HG03196 (cell line): ENCODE measurements around the gene EWSR1.

Experiments
- ATAC-seq: cut with Tn5 transposase; IDR thresholded peaks from one replicate; pipeline ENCODE4 v1.9.1; 2021; ENCODE audit not compliant: unreplicated experiment

EWSR1 gene

DNA sequence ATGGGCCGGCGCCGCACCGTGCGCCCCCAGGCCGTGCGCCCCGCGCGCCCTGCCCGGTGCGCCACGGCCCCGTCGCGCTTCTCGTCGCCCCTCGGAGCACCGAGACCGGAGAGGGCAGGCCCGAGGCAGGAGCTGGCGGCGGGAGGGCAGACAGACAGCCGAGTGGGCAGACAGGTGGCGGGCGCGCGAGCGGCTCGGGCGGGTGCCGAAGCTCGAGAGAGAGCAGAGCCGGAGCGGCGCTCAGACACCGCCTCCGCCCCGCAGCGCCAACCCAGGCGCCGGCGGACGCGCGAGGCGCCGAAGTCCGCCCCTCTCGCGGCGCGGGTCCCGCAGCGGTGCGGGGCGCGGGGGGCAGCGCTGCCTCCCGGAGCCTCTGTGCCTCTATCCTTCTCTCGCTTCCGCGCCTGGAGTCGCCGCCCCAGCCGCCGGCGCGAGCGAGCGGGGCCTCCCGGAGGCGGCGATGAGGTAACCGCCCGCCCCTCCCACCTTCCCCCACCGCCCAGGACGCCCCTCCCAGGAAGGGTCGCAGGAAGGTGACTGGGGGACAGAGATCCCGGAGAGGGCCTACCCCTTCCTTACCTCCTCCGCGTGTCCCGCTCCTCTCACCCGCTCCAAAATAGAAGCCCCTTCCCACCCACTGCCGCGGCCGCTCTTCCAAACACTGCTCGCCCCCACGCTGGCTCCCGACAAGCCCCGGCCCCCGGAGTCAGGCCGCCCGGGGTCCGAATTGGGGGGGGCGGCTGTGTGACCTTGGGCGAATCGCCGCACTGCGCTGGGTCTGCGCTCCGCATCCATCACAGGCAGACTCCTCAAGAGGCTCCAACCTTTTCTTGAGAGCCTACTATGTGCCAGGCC is 47.4 kb downstream of the EWSR1 start, which contains the start of gene RASL10A:
RASL10A (minus strand) TSS at position 412 of the 855 bp plus-strand sequence. CDS start 451 bp downstream, outside the sequence.
- ATAC-seq, result no peak

- ATAC-seq, result no peak
These were observed 48.2 kb downstream of the EWSR1 start for GRCh38 chr22:29316141-29316828.

DNA sequence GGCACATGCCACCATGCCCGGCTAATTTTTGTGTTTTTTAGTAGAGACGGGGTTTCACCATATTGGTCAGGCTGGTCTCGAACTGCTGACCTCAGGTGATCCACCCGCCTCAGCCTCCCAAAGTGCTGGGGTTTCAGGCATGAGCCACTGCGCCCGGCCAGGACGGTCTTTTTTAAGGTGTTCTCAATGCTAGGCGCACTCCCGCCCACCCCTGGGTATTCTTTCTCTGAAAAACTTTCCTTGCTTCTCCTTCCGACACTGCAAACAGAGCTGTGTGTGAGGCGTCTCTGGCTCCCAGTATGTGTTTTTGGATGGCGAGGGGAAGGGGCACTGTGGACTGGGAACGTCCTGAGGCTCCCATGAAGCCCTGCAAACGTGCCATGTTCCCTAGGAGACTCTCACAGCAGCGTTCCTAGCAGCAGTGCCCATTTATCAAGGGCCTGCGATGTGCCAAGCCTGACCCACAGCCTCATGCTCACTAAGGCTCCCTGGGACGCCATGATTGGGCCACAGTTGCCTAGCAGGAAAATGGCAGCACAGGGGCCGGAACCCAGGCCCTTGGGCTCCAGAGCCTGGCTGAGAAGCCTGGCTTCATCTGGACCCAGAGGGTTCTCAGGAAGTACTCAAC is 49.9 kb downstream of the EWSR1 start:
- ATAC-seq, result no peak

GRCh38 chr22:29319072-29319471 is 51.0 kb downstream of the EWSR1 start:
- no peak for ATAC-seq

DNA sequence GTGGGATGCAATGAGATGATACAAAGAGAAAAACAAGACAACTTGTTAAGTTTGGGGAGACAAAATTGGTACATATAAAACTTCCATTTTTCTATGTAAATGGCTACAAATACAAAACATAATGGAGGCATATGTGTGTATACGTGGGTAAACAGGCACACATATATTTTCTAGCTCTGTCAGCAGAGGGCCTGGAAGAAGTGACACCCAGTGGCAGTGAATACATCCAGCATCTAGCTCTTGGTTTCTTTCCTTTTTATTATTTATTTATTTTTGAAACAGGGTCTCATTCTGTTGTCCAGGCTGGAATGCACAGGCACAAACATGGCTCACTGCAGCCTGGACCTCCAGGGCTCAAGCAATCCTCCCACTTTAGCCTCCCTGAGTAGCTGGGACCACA is 52.5 kb downstream of the EWSR1 start:
- no peak for ATAC-seq

- ATAC-seq, result no peak
These were observed 55.6 kb downstream of the EWSR1 start for GRCh38 chr22:29323641-29324040.

DNA sequence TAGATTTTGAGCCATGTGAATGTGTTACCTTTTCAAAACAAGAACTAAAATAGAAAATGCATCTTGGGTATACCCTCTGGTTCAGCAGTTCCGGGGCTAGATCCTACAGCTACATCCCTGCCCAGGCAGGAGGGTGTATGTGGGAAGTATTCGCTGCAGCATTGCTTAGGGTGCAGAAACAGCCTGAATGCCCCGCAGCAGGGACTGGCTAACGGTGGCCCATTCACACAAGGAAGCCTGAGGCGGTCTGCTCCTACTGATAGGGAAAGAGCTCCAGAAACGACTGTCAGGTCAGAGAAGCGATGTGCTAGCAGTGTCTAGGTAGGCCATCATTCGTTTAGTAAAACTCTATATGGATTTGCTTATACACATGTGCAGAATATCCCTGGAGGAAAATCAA is 57.3 kb downstream of the EWSR1 start:
- ATAC-seq, result no peak

DNA sequence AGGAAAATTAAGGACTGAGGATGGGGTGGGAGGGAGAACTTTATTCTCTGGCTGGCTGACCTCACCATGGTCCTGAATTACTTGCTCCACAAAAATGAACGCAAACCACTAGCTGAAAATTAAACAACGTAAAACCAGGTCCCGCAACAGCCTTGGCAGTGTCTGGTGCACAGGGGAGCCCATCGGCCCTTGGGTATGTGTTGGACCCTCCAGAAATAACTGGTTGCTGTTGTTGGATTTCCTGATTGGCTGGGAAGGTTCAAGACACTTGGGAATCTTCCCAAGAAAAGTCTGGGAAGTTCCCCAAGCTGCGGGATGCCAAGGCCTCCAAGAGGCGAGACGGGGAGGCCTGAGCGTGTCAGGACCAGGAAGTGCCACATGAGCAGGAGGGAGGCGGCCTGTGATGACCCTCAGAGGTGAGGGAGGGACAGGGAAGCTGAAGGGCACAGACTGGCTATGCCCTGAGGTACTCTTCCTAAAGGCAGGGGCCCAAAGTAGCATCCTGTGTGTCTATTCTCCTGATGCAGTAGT is 57.8 kb downstream of the EWSR1 start:
- no peak for ATAC-seq

GRCh38 chr22:29326481-29326880 is 58.4 kb downstream of the EWSR1 start:
- no peak for ATAC-seq

GRCh38 chr22:29327089-29327764 is 59.2 kb downstream of the EWSR1 start:
- no peak for ATAC-seq

- no peak for ATAC-seq
These were observed 60.0 kb downstream of the EWSR1 start for GRCh38 chr22:29328055-29328454.

DNA sequence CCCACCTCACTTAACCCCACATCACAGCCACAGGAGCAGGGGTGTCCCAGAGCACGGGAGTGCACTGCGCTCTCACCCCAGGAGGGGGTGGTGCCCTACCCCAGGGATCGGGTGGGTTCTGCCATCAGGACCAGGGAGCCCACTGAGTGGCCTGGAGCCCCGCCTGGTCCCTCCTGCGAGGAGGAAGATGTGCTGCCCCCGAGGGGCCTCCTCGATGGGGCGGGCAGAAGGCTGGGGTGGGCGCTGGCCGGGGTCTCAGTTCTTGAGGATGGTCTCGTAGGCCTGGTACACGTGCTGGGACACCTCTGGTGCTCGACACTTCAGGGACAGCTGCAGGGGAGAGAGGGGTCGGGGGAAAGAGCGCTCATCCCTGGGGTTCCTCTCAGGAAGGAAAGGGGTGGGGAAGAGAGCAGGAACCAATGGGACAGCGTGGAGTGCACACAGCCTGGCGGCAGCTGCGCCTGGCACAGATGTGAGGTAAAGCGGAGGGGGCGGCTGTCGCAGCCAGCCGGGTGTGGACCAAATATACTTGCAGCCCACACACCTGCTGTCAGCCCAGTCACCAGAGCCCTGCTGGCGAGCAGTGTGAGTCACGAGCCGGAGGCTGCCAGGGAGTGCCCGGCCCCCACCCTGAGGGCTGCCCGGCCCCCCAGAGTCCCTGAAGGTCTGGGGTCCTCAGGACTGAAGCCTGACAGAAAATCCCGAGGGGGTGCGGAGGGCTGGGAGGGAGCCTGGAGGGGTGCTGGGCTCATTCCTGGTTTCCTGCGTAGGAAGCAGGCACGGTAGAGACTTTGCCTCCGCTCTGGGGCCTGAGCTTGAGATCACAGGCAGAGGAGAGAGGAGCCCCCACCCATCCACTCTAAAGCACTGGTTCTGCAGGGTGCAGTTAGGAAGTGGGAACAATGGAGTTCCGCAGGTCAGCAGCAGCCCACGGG is 60.8 kb downstream of the EWSR1 start:
- no peak for ATAC-seq

DNA sequence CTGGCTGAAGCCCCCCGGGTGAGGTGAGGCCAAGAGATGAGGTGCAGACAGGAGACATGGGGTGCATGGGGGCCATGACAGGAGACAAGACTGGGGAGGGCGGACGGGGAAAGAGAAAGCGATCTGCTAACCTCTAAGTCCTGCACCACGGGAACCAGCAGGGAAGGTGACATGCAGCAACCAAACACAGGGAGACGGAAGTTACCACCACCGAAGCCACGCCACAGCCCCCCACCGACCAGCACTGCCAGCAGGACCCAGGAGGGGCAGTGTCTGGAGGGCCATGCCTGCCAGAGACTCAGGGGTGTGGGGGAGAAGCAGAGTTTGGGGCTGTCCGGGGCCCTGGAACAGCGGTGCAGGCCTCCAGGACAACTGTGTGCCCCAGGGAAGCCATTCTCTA is 61.5 kb downstream of the EWSR1 start:
- ATAC-seq, result no peak

GRCh38 chr22:29330291-29330690 is 62.2 kb downstream of the EWSR1 start:
- no peak for ATAC-seq

DNA sequence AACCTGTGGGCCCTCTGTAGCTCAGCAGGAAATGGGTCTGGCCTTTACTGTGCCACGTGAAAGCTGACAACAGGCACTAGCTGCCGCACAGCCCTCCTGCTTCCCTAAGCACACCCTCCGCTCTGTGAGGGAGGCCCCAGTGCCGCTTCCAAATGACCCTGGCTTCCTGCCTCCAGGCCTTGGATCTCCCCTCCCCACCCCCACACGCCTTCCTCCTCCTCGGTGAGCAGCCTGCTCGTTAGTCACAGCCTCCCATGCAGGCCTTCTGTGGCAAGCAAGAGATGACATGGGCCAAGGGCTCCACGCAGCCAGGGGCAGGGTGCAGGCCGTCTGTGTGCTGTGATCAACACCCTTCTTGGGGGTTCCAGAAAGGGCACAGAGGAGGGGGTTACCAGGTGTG is 62.7 kb downstream of the EWSR1 start:
- no peak for ATAC-seq

GRCh38 chr22:29331213-29331612 is 63.1 kb downstream of the EWSR1 start:
- ATAC-seq, result no peak

DNA sequence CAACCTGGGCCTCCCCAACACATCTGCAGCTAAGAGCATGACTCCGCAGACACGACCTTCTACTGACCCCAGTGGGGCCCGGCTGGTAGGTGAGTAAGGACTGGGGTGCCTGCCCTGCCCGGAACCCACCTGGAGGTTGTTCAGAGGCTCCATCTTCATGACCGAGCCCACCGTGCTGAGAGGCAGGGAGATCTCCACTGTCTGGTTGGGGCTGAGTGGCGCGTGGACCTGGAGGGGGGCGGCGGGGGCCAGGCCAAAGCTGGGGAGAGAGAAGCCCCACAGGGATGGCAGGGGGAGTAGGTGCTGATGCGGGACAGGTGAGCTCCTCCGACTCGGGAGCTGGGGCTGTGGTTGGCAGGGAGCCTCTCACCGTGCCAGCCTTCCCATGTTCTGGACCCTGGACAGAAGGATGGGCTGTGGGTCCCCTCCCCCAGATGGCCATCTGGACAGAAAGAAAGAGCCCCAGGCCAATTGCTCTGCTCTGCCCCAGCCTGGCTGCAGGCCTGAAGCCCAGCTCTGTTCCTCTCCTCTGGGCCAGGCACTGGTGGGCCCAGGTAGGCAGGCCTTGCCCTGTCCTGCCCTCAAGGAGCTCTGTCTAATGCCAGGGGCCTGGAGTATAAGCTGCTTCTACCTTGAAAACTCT is 63.7 kb downstream of the EWSR1 start:
- no peak for ATAC-seq

DNA sequence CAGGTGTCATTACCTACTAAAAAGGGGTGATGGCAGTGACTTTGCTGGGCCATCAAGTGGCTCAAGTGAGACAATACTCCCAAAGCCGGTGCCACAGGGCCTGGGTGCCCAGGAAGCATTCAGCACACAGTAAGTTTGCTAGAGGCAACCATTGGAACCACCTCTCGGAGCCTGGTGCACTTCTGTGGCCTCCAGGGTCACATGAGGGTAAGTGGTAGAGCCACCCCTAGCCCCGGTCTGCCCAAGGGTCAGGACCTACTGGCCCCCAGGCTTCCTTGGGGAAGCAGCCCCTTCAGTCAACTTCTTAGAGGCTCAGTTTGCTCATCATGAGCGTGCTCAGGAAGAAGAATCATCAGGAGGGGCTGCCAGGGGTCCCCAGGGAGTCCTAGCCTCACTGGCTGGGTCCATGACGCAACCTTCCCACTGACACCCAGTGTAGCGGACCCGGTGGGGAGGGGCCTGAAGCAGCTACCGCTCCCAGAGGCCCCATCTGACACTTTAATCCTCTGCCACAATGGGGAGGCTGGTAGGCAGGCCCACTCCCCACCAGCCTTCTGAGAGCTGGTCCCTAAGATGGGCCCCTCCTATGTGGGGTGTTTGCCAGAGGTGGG is 64.9 kb downstream of the EWSR1 start:
- ATAC-seq, result no peak

DNA sequence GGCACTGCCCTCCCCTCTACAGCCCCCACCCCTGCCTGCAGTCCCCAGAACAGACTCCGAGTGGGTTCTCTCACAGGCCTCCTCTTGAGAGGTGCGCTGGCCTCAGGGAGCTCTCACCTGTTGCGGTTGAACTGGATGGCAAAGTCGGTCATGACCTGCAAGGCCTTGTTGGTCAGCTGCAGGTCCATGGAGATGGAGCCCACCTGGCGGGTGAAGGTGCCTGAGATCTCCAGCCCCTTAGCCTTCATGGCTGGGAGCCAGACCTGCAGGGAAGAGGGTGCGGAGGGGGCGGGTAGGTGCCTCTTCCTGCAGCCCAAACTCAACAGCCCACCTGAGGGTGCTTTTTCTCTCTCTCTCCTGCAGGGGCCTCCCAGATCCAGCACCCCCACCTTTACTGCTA is 66.1 kb downstream of the EWSR1 start:
- no peak for ATAC-seq
